T follicular helper cell (primary cell): ENCODE results near the gene DPYD.

Experiments used
- DNase-seq: peaks from one replicate; pipeline ENCODE4 v3.0.0-alpha.2; 2020; ENCODE audit warnings: low read depth

DPYD gene

DNA sequence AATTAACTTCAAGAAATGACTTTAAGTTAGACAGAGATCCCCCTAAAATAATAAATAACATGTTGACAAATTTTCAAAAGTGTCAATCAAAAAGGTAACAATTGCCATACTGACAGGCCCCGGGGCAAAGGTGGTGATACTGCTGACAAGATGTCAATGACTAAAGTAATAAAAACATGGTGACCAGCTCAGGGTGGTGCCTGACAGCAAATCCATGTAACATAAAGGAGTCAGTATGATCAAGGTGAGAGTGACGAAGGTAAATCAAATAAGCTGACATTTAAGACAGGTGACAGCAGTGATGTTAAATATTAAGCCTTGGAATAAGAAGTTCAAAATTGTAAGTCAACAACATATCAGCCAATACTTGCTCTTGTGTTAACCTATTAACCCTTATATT is 387.5 kb downstream of the DPYD start:
- DNase-seq = no peak

DNA sequence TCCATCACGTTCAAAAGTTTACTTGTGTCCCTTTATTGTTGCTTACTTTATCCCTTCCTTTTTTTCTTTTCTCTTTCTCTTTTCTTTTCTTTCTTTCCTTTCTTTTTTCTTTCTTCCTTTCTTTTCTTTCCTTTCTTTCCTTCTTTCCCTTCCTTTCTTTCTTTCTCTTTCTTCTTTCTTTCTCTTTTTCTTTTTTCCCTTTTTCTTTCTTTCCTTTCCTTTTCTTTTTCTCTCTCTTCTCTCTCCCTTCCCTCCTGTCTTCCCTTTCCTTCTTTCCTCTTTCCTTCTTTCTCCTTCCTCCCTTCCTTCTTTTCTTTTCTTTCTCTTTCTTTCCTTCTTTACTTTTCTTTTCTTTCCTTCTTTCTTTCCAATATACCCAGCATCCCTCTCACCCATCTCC is 391.2 kb downstream of the DPYD start:
- no peak for DNase-seq

DNA sequence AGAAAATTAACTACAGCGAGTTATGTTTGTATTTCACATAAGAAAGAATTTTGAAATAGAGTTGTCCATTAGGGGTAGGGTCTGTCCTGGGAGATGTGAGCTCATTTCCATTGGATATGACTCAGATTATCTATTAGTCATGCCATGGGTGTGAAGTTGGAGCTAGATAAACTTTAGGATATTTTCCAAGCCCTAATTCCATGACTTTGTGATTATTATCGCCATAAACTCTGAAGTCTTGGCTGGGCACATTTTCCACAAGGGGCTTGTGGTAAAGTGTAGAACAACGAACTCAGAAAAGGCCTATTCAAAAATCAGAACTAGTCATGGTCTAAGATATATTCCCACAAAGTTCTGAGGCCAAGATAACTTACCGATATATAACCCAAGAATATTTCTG is 396.6 kb downstream of the DPYD start:
- DNase-seq = no peak

DNA sequence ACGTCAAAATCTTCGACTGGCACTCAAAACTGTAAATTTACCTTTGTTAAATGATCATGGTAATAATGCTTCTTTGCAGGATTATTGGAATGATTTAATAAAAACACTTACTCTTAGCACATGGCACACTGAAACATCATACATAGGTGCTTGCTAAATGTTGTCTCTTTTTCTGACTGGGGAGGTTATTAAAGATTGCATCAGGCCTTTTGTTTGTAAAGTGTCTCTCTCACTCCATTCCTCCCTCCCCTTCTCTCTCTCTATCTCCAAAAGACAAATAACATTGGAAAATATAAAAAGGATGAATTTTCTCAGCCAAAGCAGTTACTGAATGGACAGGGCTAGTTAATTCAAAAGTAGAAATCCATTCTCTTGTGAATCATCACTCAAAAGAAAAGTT is 404.2 kb downstream of the DPYD start:
- DNase-seq = no peak

DNA sequence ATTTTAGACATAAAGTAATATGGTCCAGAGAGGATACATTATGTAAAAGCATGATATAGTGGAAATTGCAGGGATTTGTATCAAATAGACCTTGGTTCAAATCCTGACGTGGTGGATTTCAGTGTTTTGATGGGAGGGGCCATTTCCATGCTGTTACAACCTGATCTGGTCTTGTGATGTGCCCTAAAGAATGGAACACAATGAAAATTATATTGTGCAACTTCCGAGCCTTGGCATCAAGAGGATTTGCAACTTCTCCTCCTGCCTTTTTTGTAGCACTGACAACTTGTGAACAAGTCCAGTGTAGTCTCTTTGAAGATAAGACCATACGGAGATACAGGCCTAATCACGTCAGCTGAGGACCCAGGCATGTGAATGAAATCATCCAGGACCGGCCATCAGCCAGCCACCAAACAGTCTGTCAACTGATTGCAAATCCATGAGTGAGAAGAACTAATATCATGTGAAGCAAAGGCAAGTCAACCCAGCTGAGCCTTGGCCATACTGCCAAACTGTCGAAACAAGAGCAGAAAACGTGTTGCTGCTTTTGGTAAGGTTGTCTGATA is 412.1 kb downstream of the DPYD start:
- no peak for DNase-seq

DNA sequence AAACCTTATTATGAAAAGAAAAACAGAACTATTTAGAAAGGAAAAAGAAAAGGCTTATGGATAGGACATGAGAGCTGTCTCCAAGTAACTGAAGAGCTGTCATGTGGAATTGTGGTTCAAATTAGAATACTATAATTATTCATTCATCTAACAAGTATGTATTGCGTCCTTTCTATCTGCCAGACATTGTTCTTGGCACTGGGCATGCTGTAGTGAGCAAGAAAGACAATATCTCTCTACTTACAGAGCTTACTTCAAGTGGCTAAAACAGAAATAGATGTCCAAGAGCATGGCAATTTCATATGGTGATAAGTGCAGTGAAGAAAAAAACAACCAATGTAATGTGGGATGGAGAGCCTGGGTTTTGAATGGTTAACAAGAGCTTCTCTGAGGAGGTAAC is 413.0 kb downstream of the DPYD start:
- no peak for DNase-seq

DNA sequence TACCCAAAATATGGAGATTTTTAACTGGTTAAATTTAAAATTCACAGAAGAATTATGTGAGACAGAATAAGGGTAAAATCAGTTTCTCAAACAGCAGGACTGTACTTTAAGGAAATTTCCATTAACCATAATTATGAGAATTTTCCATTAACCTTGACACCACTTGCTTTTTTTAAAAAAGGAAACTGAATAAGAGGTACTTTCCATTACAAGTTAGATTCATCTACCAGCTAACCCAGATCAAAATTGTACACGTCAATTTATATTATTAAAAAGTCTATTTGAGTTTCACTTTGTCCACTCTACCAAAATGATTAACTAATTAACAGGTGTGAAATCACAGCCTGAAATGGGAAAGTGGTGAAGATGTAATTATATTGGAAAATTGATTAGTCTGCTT is 414.5 kb downstream of the DPYD start:
- no peak for DNase-seq

DNA sequence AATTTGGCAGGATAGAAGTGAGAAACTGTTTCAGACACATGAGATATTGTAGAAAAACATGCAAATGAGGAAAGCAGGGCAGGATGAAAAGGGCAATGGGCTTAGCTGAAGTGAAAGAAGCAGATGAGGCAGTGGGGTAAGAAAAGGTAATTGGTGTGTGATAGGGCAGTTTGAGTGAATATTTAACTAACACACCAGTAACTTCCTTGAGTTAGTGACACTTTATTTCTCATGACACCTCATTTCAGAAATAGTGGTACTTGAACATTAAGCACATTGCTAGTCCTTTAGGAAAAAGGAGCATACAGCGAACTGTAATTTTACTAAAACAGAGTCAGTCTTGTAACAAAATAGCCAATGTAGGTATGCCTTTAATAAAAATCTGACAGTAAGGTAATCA is 415.0 kb downstream of the DPYD start:
- DNase-seq = no peak

DNA sequence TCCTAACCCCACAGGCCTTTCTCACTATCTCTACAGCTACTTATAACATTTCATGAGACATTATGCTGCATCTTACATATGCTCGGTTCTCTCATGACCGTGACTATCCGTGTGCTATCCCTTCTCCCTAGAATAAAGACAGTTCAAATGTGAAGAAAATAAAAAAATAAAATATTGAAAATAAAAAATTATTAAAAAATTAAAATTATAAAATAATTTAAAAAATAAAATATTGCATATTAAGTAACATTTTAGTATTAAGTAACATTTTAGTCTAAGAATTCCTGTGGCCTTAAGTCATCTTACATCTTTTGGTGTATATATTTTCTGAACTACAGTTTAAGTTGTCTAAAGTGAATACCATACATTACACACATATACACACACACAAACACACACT is 415.5 kb downstream of the DPYD start:
- no peak for DNase-seq

DNA sequence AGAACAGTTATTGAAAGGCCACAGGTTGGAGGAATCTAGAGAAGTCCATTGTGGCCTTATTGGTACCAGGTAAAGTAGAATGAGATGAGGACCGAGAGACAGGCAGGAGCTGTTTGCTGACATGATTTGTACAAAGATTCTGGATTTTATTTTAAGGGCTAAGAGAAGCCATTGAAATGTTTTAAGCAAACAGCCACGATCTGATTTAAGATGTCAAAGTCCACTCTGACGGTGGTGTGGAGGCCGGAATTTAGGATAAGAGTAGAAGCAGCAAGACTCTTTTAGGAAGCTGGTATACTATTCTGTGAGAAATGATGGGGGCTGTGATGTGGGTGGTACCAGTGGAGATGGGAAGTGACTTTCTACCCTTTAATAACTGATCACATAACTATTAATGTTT is 418.5 kb downstream of the DPYD start:
- DNase-seq = no peak

DNA sequence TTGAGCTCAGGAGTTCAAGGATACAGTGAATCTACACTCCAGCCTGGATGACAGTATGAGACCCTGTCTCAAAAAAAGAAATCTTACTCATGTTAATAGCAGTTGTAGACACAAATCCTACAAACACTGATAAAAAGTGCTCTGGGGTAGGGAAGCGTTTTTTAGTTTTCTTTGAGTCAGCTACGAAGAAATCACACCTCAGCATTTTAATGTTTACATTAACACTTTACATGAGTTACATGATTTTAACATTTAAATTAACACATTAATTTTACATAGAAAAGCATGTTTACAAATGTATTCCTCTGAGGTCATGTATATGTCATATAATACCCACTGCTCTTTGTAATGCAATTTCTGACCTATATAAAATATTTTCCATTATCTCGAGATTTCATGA is 419.2 kb downstream of the DPYD start:
- DNase-seq = no peak

DNA sequence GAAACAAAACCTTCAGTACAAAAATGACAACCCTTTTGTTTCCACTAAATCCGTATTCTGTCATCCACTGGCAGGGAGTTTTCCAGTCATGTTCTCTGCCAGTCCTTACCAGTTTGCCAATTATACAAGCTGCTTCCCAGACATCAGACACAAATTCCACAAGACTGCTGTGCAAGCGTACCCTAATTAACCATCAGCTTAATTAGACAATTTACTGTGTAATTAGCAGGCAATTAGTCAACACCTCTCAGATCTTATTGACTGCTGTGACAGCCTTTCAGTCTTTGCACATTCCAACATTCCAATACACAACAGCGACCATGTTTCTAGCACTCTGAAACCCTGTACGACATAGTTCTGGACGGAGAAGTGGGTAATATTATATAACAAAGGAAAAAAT is 420.1 kb downstream of the DPYD start:
- no peak for DNase-seq

DNA sequence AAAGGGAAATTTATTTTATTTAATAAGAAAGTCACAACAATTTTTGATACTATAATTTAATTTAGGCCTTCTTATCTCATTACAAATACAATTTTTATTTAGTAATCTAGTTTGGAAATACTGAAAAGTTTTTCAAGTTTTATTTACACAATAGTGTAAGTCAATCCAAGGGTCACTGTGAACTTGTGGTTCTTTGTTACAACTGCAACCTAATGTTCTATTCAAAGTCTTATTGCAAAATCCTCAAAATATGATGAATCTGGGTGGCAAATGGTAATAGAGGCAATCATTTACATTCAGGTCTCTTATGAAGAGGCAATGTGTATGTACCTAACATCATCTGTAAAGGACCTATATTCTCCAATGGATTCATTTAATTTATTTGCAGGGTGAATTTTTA is 421.2 kb downstream of the DPYD start:
- DNase-seq = no peak

DNA sequence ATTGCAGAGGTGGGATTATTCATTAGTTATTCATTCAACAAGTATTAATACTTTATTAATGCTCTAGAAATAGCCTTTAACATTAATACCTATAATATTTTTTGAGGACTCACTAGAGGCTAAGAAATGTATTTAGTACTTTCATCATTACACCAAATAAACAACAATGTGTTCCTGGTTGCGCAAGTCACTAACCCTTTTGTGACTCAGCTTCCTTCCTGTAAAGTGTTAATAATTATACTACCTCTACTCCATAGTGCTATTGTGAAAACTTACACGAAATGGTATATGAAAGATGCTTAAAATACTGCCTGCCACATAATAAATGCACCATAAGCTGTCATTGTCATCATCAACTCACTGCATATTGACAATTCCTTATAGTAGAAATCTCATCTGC is 431.0 kb downstream of the DPYD start:
- DNase-seq = no peak

DNA sequence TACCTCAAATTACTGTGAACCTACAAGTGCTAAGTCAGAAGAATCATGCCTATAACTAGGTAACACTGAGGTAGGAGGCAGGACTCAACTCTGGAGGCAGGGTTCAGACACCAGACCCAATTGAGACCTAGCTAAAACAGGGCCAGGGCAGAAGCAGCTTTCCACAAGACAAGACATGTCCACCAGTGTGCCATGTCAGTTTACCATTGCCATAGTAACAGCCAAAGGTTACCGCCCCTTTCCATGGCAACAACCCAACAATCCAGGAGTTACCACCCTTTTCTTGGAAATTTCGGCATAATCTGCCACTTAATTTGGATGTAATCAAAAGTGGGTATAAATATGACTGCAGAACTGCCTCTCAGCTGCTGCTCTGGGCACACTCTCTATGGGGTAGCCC is 432.3 kb downstream of the DPYD start:
- DNase-seq = no peak

DNA sequence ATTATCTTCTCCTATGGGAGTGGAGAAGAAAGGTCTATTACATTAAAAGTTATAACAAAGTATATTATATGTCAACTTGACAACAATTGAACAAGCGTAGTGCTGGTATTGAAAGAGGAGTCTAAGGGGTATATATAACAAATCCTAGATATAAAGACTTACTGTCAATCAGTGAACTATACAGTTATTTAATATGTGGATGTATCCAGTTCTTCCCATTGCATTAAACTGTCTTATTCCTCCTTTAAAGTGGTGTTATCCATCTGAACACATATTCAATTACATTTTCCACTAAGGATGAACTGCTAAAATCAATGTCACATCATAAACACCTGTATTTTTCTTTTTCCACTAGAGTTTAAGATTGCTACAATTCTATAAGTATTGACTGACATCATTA is 438.8 kb downstream of the DPYD start:
- no peak for DNase-seq

DNA sequence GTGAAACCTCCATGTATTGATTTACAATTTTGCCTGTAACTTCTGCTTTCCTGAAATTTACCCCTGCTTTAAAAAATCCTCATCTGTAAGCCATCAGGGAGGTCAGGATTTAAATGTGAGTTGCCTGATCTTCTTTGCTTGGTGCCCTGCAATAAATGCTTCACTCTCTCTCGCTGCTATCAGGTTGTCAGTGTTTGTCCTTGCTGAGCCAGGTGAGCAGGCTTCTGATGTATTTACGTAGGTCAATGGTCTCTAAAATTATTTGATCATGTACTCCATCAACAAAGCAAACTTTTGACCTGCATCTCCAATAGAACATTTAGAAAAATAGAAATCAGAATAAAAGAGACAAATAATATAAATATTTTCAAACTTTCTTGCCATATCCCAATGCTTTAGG is 453.4 kb downstream of the DPYD start:
- DNase-seq = no peak

DNA sequence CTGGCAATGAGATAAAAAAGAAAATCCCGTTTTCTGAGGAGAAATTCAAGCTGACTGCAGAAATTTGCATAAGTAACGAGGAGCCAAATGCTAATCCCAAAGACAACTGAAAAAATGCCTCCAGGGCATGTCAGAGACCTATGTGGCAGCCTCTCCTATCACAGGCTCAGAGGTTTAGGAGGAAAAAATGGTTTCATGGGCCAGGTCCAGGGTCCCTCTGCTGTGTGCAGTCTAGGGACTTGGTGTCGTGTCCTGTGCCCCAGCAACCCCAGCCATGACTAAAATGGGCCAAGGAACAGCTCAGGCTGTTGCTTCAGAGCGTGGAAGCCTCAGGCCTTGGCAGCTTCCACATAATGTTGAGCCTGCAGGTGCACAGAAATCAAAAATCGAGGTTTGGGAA is 456.5 kb downstream of the DPYD start:
- no peak for DNase-seq

DNA sequence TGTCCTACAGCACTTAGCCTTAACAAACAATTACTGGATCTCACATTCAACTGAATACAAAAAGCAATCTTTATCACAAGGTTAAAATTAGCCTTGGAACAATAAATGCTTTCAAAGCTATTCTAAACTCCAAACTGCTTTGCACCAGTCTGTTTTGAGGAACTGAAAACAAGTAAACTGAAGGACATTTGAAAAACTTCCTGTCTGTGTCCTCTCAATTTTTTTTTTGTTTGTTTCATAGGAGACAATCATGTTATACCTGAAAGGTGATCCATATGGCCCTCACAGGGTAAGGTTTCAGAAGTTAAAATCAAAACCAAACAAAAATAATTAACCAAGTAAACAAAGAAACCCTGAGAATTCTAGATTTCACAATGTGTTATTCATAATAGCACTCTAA is 459.1 kb downstream of the DPYD start:
- DNase-seq = no peak

DNA sequence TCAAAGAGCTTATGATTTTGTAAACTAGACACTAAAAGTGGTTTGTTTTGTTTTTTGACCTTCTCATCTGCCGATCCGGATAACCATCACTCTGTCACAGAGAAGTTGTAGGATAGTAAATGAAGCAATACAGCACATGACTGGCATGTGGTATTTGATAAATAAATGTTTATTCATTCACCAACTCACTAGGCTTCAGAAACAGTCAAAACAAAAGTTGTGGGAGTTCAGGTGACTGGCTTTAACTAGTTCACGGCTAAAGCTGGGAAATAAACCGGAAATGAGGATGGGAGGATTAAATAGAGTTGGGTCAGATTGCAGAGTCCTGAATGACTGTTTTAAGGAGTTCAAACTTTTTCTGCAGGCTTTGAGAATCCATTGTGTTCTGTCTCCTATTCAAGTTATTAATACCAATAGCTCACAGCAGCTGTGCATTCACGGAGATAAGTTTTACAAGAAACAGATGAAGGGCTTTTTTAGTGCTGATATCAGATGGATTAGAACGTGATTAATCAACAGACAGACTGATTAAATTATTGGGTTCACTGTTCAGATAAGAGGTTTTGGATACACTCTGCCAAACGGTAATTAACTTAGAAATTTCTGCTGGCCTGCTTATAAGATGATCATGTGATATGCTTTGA is 463.3 kb downstream of the DPYD start:
- no peak for DNase-seq

DNA sequence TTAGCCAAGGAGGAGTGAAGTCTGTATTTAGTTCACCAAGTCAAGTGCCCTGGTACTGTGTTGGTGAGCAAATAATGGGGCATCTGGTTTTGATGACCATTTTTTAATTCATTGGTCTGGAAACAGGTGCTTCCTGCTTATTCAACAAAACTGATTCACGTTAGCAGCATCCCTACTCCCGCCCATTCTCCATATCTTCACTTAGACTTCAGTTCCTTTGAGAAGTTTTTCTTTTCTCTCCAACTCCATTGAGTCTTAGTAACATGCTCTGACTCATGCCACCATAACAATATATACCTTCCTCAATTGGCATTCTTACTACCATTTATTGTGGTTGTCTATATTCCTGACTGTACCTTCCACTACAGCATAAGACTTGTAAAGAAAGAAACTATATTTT is 468.9 kb downstream of the DPYD start:
- DNase-seq = no peak

DNA sequence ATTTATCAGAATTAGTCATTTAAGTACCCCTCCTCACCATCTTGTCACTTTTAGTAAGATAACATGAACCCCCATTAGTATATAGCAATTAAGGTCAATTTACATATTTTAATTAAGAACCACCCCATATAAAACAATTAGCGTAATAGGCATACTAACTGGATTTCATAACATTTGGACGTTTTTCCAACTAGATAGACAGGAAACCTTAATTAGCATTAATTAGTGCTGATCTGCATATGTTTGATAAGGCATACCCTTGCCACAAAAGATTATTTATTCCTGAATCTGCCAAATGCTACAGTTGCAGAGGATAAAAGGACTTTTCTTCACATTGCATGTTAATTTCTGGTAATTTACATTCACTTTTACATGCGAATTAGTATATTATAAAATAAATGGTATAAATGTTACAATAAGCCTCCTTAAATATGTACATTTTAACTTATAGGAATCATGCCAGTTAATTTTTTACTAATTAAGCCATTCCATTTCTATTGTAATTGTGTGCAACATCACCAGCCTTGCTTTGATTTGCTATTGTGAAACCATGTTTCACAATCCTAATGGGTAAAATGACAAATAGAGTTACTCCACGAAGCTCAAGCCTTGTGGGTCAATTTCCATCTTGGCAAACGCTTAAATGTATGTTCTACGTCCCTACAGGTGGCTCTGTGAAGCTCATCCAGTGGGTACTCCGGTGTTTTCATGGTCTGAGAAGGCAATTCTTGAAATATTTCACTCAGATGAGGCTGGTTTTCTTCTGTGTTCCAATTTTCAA is 469.6 kb downstream of the DPYD start:
- no peak for DNase-seq

DNA sequence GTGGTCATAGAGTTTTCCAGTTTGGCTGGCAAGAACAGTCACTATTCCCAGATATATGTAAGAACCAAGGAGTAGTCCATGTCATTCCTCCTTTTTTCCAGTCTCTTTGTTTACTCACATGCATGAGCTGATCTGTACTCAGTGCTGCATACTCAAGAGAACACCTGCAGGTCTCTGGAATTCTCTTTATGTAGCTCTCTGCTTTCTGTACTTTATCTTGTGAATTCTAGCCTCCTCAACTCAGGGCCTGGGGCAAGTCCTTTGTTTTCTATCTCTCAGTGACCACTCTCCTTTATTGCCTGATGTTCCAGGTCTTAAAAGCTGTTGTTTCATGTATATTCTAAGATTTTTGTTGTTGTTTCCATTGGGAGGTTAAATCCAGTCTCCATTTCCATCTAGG is 478.9 kb downstream of the DPYD start:
- DNase-seq = no peak

DNA sequence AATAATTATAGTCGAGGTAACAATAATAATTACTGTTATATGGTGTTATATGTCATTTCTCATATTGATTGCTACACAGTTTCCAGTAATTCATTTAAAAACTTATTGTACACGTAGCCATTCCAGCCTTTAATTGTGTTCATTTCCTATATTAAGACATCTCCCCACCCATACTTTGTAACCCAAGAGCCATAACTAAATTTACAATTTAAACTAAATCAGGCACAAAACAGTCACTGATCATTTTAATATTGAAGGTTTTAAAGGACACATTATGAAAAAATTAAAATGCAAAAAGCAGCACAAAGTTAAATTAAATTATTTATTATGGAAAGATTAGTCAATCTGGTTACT is 487.0 kb downstream of the DPYD start:
- no peak for DNase-seq
